HuH-7.5 (cell line): ENCODE measurements around the gene CD300LG.
"Not testable (repeated sequence)": the region's sequence is repeated elsewhere in the genome, so short reads cannot be mapped to it uniquely, and the experiment has no call there.

Source experiments
- DNase-seq: peaks from one replicate; pipeline ENCODE4 v3.0.0; 2011; ENCODE audit warnings: low spot score

Gene CD300LG, protein sequence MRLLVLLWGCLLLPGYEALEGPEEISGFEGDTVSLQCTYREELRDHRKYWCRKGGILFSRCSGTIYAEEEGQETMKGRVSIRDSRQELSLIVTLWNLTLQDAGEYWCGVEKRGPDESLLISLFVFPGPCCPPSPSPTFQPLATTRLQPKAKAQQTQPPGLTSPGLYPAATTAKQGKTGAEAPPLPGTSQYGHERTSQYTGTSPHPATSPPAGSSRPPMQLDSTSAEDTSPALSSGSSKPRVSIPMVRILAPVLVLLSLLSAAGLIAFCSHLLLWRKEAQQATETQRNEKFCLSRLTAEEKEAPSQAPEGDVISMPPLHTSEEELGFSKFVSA

DNA sequence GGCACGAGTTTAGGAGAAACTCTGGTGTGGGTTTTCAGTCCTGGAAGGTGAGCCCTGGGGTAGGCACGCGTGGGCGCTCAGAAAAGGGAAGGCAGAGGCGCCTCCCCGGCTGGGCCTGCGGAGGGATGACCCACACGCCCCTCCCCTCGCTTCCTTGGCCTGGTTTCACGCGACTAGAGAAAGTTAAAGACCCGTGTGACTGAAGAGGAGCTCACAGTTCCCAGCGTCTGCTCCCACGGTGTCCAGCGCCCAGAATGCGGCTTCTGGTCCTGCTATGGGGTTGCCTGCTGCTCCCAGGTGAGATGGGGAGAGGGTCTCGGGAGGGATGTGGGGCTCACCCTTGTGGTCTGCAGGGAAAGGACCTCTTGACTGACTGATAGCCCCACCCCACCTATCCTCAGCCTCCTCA lies at the start of gene CD300LG:
Gene CD300LG, plus strand, starts transcription at position 214 of the 409 bp plus-strand sequence. Its CDS starts 41 bp downstream, at position 255.
- DNase-seq, result no peak

DNA sequence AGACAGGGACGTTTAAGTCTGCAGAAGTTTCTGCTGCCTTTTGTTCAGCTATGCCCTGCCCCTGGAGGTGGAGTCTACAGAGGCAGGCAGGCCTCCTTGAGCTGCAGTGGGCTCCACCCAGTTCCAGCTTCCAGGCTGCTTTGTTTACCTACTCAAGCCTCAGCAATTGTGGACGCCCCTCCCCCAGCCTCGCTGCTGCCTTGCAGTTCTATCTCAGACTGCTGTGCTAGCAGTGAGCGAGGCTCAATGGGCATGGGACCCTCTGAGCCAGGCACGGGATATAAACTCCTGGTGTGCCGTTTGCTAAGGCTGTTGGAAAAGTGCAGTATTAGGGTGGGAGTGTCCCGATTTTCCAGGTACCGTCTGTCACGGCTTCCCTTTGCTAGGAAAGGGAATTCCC lies 49.0 kb upstream of the CD300LG start:
- not testable (repeated sequence) for DNase-seq

DNA sequence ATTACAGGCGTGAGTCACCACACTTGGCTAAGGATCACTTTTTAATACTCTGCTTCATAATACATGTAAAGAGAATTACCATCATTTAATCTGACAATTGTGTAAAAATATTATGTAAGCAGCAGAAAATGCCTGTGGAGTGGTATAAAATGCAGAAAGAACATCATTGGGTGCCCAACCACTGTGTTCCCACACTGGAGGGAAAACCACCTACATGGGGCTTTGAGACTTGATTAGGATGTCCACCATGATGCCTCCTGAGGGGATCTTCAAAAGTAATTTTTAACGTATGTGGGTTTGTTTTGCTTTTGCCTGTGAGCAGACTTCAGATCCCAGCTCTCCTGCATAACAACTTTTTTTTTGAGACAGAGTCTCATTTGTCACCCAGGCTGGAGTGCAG lies 47.9 kb upstream of the CD300LG start:
- no peak for DNase-seq

DNA sequence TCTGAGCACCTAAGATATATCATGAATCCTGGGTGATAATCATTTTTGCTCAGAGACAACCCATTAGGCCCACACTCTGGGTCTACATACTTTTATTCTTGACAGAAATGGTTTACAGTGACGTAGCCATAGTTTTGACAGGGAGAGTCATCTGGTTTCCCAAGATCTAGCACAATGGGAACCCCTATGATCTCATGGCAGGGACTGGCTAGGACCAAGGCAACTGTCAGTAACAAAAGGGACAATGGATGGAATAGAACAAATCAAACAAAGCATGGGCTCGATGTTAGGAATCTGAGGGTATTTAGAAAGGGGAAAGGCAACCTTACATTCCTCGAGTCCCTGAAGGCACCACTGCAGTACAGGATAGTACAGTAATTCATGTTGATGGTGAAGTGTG lies 46.2 kb upstream of the CD300LG start:
- DNase-seq, result no peak

DNA sequence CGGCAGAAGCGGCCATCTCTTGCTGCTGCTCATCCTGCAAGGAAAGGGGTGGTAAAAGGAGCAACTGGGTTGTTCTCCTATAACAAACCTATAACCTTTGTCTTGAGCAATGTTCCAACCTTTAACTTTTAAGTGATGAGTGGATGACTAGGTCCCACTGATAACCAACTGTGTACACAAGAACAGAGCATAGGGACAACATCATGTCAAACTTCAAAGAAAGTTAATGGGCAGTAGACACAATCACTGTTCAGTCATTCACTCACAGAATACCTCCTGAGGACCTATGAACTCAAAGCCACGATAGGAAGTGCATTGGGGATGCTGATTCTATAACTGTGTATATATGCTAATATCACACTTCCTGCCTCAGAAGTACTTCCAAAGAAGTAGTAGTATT lies 45.1 kb upstream of the CD300LG start:
- DNase-seq, result no peak

DNA sequence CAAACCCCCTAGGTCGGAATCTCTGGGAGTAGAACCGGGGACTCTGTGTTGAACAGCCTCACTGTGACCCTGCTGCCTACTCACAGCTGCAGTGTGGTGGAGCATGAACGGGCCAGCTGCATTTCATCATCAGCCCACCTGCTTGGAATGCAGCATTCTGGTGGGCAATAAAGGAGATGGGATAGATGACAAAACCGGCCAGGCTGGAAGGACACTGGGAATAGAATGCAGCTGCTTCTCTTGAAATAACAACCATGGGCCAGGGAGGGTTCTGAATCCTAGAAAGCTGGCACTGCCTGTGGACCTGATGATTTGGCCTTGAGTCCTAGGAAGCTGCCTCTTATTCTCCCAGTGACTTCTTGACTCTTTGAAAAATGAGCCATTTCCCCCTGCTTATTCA lies 43.2 kb upstream of the CD300LG start:
- DNase-seq, result no peak

DNA sequence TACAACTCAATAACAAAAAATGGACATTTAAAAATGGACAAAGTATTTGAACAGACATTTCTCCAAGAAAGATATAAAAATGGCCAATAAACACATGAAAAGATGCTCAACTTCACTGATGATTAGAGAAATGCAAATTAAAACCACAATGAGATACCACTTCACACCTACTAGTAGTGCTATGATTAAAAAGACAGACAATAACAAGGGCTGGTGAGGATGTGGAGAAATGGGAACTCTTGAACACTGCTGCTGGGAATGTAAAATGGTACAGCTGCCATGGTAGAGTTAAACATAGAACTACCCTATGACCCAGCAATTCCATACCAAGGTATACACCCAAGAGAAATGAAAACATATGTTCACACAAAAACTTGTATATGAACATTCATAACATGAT lies 41.9 kb upstream of the CD300LG start:
- DNase-seq, result no peak

DNA sequence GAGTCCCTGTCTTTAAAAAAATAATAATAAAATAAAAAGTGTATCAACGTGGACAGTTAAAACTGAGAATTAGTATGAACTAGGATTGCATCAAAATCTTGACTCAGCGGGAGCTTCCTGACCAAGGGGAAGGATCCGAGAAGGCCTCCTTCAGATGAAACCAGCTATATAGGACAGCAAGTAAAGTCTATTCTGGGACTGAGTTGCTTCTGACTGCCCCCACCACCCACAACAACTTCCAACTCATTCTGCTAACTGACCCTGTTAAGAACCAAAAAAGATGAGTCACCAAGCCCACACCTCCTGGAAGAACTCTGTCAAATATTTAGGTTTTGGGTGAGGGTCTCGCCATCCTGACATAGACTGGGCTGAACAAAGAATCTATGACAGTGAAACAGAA lies 38.9 kb upstream of the CD300LG start:
- DNase-seq, result no peak

DNA sequence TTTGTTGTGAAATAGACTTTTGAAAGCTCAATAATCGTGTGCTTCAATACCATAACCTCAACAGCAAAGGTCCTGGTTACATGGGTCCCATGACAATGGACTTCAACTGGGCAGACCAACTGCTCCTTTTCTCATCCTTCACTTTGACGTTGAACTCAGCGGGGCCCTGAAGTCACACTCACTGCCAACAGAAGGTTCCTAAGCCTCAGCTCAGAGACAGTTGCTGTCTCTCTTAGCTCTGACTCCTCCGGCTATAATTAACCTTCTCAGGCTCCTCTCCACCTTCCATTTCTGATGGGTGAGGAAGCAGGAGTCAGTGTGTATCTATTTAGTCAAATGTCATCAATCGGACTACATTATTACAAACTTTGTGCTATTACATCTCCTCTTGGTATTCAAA lies 37.9 kb upstream of the CD300LG start:
- no peak for DNase-seq

DNA sequence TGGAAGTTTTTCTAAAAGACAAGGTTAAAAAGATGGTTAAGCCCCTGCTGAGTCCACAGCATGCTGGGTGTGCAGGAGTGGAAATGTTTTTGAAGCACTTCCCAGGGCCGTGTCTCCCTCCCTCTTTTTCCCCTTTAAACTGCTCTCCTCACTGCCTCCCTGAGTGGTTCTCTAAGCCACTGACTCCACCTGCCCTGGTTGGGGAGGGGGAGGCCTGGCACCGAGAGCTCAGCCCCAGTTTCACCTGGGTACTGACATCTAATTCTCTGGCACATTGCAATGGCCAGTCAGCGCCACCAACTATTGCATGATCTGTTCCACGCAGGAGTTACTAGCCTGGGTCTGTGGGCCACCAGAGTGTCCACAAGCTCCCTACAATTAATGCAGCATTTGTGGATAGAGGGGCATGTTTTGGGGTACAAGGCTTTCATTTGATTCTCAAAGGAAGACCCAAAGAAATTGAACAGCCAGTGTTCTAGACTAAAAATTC lies 36.7 kb upstream of the CD300LG start:
- no peak for DNase-seq

DNA sequence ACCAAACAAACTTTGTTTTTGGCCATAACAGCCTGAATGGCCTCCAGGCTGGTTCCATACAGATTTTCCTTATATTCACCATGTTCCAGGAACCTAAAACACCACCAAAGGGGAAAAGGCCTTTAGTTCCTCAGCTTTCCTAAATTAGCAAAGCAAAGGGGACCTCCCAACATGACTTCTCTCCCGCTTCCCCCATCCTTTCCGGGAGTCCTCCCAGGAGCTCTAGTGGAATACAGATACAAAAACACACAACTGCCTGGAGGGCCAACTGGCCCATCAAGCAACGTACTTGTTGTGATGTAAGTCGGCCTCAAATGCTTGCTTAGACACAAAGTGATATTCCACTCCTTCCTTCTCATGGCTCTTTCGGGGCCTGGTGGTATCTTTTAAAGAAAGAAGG lies 36.2 kb upstream of the CD300LG start:
- no peak for DNase-seq

DNA sequence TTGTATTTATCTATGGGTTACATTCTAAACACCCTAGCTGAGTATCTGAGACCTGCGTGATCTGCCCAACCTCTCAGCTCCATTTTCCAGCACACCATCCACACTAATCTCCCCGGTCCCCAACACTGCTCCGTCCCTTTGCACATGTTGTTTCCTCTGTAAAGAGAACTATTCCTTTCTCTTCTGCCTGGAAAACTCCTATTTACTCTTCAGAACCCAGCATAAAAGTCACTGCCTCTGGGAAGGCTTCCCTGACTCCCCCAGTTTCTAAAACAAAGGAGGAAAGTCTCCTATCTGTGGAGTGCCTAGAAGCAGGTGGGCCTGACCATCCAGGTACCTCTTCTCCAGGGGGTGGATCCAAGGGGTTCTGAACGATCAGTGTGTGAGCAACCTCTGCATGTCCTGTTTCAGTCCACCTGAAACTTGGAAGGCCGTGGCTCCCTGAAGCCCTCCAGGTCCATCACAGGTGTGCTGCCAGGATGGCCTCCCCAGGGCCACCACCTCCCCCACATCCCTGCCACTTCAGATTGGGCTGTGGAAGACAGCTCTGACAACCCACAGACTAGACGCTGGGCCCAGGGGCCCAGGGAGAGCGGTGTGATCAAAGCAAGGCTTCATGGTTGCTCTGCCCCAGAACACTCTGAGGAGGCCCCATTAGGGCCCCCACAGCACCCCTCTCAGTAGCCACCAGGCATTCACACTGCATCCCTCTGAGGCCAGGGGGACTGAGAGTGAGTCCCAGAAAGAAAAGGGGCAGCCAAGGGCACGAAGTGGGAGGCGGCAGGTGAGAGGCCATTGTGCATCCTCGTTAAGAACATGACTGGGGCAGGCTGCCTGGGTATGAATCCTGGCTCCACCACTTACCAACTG lies 34.3 kb upstream of the CD300LG start:
- no peak for DNase-seq

DNA sequence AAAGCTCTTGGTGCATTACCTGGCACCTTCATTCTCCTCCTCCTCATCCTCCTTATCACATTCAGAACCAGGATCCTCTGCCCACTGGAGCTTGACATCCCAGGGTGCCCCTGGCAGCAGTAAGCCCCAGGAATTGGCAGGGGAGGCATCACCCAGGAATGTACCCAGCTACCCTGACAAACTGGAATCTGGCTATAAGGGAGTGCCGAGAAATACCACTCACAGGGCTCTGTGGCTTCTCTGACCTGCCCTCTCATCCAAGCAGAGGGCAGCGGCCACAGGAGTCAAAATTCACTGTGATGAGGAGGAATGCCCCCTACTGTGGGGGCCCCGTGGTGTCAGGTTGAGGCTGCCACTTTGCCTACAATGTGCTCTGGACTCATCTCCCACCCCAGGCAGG lies 33.6 kb upstream of the CD300LG start:
- no peak for DNase-seq

DNA sequence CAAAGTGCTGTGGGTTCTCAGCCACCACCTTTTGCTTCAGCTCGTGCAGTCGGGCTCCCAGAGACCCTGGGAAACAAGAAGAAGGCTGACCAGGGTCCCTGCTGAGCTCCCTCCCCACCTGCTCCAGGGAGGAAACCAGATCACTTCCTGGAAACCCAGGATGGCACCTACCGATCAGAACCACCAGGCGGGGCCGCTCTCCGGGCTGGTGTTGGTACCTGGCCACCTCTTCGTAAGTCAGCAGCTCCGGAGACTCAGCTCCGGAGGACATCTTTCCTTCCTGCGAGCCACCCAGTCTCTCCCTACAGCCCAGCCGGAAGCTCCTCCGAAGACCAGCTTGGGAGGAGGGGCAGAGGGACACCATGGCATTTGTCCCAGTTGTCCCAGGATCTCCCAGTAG lies 33.0 kb upstream of the CD300LG start:
- no peak for DNase-seq

DNA sequence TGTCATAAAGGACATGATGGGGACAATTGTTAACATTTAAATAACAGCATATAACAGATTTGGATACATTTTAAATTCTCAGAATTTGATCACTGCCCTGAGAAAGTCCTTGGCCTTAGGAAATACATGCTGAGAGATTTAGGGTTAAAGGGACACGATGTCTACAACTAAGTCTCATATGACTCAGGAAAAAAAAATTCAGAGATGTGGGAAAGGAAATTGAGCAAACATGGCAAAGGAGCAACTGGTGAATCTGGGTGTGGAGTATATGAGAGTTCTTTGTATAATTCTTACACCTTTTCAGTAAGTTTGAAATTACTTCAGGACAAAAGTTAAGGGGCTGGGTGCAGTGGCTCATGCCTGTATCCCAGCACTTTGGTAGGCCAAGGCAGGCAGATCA lies 32.3 kb upstream of the CD300LG start:
- DNase-seq, result no peak

DNA sequence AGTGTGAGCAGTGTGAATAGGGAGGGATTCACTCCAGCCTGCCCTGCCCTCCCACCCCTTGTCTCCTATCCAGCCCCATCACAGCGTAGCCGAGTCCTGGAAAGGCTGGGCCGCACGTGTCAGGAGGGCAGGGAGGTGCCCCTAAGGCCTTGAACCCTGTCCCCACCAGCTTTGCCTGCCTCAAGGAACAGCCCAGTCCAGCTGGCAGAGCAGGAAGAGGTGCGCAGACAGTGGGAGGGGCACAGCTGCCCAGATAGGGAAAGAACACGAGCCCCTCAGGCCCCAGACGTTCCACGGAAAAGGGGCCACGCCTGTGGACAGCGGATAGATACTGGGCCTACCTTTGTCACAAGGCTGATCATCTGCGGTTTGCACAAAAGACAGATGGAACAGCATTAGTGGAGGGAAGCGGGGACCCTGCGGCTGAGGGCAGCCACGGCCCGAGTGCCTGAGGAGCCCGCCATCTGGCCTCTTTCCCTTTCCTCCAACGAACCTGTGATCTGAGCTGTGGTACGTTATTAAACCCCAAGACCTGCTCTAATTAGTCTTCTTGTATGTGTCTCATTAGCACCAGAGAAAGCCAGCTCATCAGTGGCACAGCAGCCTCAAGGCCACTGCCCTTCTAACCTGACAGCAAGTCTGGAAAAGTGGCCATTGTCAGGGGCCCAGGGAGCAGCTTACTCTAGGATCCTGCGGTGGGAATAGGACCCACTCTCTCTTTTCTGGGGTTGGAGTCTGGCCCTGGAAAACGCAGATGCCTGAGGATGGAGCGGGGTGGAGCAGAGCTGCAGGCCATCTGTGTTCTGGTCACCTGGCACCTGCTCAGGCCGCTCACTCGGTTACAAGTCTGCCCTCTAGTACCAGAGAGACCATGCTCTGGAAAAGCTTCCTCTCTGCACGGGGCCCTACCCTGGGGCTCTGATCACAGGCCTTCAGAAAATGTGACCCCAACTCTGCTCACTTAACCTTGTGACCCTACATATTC lies 30.3 kb upstream of the CD300LG start:
- DNase-seq, result no peak

DNA sequence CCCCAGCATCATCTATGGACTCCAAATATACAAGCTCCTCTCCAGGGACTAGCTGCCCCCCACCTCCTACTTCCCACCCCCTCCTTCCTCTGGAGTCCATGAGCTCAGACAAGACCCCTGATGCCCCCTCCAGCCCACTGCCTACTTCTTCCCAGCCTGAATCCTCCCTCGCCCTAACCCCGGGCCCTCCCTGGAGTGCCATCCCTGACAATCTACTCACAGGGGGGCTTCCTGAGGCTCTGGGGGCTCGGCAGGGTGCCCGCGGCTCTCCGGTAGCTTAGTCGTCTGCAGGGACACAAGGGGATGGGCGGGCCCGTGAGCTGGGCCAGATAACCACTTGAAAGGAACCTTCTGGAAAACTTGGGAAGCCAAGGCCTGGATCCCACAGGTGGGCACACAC lies 29.1 kb upstream of the CD300LG start:
- DNase-seq, result no peak

DNA sequence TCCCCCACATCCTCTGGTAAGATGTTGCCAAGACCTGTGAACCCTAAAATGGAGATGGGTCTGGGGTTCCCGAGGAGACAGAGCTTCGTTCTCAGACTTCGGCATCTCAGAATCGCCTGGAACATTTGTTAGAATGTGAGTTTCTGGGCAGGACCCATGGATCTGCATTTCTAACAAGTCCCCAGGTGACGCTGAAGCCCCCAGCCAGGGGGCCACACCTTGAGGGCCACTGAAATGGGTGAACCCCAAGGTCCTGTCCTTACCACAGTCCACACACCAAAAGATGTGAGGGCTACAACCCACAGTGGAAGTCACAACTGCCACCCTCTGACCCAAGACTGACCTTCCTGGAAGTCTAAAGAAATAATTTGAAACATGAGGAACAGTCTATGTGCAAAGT lies 28.0 kb upstream of the CD300LG start:
- DNase-seq, result no peak

DNA sequence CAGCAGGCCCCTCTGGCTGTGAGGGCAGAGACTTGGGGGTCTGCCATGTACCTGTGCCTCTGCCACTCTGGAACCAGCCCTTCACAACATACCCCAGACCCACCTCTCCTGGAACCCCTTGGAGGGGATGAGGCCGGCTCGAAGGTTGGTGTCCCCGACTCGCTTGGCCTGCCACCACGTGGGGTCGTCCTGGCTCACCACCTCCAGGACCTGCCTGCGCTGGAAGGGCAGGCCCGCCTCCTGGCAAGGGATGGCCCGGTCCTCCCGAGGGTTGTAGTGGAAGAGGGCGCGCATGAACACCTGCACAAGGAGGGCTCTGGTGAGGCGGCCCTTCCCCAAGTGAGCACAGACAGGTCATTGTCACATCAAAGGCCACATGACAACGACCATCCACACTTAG lies 26.2 kb upstream of the CD300LG start:
- no peak for DNase-seq

DNA sequence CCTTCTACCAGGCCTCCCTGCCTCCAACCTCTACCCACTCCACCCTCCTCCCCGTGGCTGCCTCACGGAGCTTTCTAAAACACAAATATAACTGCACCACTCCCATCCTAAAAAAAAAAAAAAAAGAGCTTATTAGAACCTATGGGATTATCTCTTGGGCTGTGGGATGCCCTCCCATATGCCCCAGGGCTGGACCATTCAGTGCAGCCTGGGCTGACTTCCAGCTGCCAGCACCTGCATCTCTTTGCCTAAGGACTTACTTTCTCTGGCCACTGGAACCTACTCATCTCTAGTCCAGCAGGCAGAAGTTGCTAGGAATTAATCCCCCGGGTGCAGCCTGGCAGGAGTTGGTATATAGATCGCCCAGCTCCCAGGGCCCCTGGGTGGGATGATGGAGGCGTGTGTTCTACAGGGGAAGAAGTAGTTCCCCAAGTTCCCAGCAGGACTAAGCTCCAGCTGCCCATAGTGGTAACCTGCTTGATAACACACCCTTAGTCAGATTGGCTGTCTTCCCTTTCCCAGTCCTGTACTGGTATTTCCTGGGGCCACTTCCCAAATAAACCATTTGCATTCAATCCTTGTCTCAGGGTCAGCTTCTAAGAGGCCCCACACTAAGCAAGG lies 24.3 kb upstream of the CD300LG start:
- DNase-seq, result no peak

DNA sequence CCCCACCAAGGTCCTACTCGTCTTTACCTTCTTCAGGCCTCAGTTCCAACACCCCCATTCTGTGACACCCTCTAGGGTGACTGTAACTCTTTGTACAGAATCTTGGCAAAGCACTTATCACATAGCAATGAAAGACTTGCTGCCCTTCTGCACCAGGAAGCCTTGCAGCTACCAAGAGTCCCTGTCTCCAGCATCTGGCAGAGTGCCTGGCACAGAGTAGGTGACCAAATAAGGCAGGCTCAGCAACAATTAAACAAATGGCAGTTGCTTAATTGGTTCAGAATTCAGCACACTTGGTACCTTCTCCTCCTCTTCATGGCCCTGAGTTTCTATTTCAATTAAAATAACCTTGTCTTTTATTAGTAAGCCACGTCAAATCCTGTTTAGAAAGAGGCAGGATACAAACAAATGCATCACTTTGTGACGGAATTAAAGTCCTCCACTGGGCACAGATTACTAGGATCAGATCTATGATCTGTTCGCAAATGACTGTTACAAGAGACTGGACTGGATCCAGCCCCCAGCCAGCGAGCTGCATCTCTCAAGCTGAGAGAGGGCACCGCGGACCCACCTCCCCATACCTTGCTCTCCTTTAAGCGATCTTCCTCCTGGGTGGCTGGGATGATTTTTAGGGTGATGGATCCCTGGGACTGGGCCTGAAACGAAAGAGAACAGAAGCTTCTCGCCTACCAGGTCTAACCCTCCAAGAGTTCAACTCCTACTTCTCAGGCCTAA lies 23.5 kb upstream of the CD300LG start:
- no peak for DNase-seq
